ENCODE measurements around the gene LRP8.

LRP8 gene

DNA sequence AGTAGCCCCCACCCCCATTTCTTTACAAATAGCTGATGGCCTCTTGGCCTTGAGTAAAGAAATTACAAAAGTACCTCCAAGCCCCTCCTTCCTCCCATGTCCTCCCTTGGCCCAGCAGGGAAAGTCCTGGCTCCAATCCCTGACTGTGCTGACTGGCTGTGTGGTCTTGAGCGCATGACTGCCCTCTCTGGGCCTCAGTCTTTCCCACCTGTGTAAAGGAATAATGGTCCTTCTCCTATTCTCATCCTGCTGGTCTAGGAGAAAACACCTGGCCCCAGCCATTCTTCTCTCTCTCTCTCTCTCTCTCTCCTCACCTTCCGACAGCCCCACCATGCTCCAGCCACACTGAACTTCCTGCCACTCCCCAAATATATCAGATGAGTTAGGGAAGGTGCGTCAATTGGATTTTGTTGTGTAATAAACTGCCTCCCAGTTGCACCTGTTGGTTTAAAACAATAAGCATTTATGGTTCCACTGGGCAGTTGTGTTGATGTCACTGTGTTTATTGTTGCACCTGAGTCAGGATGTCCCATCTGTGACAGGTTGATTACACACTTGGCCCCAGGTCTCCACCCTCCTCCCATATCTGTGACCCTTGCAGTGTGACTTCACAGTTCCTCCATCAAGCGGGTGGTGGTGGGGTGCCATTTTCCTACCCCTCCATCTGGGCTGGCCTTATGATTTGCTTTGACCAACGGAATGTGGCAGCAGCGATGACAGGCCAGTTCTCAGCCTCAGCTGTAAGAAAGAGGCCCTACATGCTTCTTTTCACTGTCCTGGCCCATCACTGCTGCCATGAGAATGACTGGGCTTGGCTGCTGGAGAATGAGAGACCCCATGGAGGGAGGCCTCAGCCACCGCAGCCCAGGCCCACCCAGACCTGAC, 22.3 kb upstream of the LRP8 start:
- Histone ChIP-seq H3K4me1 (no peaks in the 10 kb centered on the region), H3K9me3 (no peaks in the 10 kb centered on the region), H3K4me3 (no peak overlapping the region), H3K36me3 (replicated peaks) (no peaks in the 10 kb centered on the region), H3K27me3 (ENCODE audit: low read depth) (no peaks in the 10 kb centered on the region)
- peak in 1 of 2 experiments; percentile 4 for DNase-seq (ENCODE audit: low spot score in 2 of 2)
- in situ Hi-C loops (cut with MboI; ENCODE audit: low sequenced_read_pairs): no loop called here

DNA sequence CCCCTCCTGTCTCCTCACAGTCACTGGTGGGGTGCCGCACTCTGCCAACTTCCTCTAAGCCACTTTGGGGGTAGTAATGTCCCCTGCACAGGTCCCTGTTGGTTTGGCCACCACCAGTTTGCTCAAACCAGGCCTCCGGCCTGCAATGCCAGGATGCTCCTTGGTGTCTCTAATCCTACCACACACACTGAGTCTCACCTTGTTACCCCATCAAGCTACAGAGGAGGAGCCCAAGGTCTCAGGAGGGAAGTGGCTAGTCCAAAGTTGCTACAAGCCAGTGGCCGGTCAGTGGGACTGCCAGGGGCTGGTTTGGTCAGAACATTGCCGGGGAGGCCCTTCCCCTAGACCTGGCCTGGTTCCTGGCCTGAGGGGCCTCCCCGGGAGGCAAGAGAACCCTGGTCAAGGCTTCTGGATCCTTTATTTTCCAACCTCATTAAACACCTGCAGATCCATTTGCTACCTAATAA, 21.5 kb upstream of the LRP8 start:
- no peaks in the 10 kb centered on the region for H3K36me3 ChIP-seq (replicated peaks)
- H3K27me3 ChIP-seq (ENCODE audit: low read depth): no peaks in the 10 kb centered on the region
- no peaks in the 10 kb centered on the region for H3K4me1 ChIP-seq
- no peaks in the 10 kb centered on the region for H3K9me3 ChIP-seq
- in situ Hi-C loops (cut with MboI; ENCODE audit: low sequenced_read_pairs): no loop called here
- no peak overlapping the region for H3K4me3 ChIP-seq
- peak in 1 of 2 experiments; percentile 2 for DNase-seq (ENCODE audit: low spot score in 2 of 2)

DNA sequence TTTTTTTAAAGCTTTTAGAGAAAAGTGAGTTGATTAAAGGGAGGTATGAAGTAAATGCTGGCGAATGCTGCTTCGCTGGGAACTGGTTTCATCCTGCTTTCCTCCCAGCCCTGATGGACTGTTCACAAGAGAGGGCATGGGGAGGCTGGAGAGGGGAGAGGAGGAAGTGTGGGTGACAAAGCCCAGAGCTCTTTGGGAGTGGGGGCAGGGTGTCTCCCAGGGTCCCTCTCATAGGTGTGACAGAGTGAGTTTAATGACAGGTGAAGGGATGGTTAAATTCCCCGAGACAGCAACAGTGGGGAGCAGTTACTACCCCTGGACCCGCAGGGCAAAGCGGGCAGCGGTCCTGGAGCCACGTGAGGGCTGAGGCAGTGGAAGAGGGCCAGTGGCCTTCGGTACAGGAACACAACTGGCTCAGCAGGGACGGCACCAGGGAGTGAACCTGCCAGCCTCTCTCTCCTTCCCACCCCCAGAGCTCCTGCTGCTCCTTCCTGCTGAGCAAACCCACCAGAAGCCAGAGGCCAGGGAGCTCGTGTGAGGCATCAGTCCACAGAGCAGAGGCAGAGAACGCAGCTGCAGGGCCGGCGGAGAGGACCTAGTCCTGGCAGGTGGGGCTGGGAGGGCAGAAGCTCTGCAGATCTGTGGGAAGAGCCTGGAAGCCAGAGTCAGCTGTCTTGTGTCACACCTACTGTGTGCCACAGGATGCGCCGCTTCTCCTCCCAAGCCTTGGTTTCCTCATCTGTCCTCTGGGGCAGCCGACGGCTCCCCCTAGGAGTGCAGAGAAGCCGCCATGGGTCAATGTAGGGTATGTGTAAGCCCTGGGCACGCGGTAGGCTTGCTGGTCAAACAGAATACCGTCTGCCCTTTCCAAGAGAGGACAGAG, 20.9 kb upstream of the LRP8 start:
- Histone ChIP-seq H3K36me3 (replicated peaks) (no peaks in the 10 kb centered on the region), H3K9me3 (no peaks in the 10 kb centered on the region), H3K27me3 (ENCODE audit: low read depth) (no peaks in the 10 kb centered on the region), H3K4me3 (no peak overlapping the region), H3K4me1 (no peaks in the 10 kb centered on the region)
- in situ Hi-C loops (cut with MboI; ENCODE audit: low sequenced_read_pairs): no loop called here
- DNase-seq (ENCODE audit: low spot score in 2 of 2): peak in 1 of 2 experiments; percentile 5

DNA sequence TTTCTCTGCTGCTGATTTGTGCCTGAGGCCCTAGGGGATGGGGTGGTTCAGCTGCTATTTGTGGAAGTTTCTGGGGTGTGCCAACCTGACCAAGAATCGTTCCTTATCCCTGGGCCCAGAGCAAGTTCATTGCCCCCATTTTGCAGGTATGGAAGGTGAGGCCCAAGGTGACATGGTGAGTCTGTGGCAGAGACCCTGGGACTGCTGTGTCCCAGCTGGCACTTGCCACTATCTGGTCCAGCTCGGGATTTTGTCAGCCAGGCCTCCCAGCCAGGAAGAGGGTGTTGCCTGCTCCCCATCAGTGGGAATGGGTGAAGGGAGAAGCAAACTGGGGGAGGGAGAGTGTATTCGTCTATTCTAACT, 18.9 kb upstream of the LRP8 start:
- H3K36me3 ChIP-seq (replicated peaks): no peaks in the 10 kb centered on the region
- H3K9me3 ChIP-seq: no peaks in the 10 kb centered on the region
- DNase-seq (ENCODE audit: low spot score in 2 of 2): peak in 1 of 2 experiments; percentile 5
- H3K4me3 ChIP-seq: no peak overlapping the region
- no peaks in the 10 kb centered on the region for H3K27me3 ChIP-seq (ENCODE audit: low read depth)
- in situ Hi-C loops (cut with MboI; ENCODE audit: low sequenced_read_pairs): no loop called here
- no peaks in the 10 kb centered on the region for H3K4me1 ChIP-seq

DNA sequence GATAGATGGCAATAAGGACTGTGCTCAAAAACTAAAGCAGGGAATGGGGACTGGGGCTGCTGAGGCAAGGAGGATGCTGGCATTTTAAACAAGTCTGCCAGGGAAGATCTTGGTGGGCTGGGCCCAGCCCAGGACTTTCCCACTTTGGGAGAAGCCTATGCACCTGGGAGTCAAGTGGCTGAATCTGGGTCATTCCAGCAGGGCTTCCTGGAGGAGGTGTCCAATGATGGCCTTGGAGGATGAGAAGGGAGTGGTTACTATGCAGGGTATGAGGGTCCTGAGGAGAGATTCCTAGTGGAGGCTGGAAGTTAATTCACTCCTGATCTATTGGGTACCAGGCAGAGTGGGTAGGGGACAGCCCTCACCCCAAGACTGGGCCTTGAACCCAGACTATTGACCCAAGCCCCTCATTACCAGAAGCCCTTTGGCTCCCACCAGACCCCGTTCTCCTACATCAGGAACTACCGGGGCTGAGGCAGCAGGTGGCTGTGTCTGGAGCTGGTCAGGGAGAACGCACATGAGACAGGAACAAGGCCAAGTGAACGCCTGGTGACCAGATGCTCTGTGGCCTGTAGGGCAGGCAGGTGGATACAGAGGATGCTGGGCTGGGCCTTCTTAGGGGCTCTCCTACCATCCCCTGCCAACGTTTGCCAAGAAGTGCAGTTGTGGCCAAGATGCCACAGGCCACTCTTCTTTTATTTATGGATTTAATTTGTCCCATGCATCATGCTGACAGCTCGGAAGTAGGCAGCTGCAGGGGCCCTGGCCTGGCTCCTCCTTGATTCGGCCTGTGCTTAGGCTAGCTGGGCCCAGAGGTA, 18.3 kb upstream of the LRP8 start:
- DNase-seq (ENCODE audit: low spot score in 2 of 2): peak in 1 of 2 experiments; percentile 4
- Histone ChIP-seq H3K27me3 (ENCODE audit: low read depth) (no peaks in the 10 kb centered on the region), H3K36me3 (replicated peaks) (no peaks in the 10 kb centered on the region), H3K4me3 (no peak overlapping the region), H3K4me1 (no peaks in the 10 kb centered on the region), H3K9me3 (no peaks in the 10 kb centered on the region)
- in situ Hi-C loops (cut with MboI; ENCODE audit: low sequenced_read_pairs): no loop called here

DNA sequence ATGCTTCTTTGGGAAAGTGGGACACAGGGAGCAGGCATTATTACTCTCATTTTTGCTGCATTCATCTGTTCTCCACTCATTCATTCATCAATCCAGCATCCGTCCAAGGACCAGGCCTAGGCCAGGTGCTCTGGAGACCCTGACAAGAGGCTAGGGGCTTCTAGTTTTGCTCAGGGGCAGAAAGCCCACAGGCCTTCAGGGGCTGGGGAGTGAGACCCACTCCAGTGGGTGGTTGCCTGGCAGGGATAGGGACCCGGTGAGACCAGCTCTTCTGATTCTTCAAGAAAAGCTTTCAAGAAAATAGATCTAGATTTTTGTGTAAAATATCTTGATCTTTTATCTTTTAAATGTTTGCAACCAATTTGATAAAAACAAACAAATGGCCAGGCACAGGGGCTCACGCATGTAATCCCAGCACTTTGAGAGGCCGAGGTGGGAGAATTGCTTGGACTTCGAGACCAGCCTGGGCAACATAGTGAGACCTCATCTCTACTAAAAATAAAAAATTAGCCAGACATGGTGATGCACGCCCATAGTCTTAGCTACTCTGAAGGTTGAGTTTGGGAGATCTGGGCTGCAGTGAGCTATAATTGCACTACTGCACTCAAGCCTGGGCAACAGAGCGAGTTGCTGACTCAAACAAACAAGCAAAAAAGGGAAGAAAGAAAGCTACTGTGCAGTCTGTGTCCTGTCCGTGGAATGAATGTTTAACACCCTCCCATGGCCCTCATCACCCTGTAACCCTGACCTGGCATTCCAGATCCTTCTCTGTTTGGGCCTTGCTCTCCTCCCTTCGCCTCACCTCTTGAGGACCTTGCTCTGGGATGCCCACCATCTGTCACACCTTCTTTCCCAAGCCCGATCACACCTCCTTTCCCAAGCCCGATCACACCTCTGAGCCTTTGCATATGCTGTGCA, 17.3 kb upstream of the LRP8 start:
- H3K4me1 ChIP-seq: no peaks in the 10 kb centered on the region
- no peaks in the 10 kb centered on the region for H3K9me3 ChIP-seq
- DNase-seq (ENCODE audit: low spot score in 2 of 2): no peak
- in situ Hi-C loops (cut with MboI; ENCODE audit: low sequenced_read_pairs): no loop called here
- H3K27me3 ChIP-seq (ENCODE audit: low read depth): no peaks in the 10 kb centered on the region
- no peaks in the 10 kb centered on the region for H3K36me3 ChIP-seq (replicated peaks)
- H3K4me3 ChIP-seq: no peak overlapping the region

DNA sequence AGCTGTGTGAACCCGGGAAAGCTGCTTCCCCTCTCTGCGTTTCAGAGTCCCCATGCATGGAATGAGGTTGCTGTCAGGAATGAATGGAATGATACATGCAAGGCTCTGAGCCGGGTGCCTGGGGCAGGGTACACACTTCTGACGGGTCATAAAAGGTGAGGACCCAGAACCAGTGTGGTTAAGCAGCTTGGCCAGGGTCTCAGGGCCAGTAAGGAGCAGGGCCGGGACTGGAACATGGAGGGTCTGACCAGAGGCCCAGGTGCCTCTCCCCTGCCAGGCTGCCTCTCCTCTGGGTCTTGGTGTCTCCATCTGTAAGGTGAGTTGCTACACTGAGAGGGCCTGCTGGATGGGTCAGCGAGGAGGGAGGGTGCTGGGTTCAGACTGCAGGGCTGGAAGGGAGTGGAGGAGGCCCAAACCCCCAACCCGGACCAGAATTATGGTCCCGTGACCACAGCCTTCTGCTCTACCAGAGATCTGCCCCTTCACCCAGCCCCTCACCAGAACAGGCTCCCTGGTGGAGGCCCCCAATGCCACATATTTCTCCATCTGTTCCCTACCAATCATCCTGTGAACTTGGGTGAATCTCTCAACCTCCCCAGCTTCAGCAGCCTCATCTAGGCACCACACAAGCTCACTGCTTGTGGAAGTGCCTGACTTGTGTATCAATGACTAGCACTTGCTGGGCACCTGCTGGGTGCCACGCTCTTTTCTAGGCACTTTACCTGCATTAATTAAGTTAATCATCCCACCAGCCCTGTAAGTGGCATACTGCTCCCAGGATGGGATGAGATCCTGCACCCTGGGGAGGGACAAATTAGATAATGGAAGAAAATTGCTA, 16.2 kb upstream of the LRP8 start:
- H3K36me3 ChIP-seq (replicated peaks): no peaks in the 10 kb centered on the region
- H3K27me3 ChIP-seq (ENCODE audit: low read depth): 0 out of 2 replicates have a peak, but pooled peaks cover under 1% of the 10 kb centered on the region
- in situ Hi-C loops (cut with MboI; ENCODE audit: low sequenced_read_pairs): no loop called here
- no peak overlapping the region for H3K4me3 ChIP-seq
- peak in 1 of 2 experiments; percentile 6 for DNase-seq (ENCODE audit: low spot score in 2 of 2)
- no peaks in the 10 kb centered on the region for H3K4me1 ChIP-seq
- H3K9me3 ChIP-seq: no peaks in the 10 kb centered on the region

DNA sequence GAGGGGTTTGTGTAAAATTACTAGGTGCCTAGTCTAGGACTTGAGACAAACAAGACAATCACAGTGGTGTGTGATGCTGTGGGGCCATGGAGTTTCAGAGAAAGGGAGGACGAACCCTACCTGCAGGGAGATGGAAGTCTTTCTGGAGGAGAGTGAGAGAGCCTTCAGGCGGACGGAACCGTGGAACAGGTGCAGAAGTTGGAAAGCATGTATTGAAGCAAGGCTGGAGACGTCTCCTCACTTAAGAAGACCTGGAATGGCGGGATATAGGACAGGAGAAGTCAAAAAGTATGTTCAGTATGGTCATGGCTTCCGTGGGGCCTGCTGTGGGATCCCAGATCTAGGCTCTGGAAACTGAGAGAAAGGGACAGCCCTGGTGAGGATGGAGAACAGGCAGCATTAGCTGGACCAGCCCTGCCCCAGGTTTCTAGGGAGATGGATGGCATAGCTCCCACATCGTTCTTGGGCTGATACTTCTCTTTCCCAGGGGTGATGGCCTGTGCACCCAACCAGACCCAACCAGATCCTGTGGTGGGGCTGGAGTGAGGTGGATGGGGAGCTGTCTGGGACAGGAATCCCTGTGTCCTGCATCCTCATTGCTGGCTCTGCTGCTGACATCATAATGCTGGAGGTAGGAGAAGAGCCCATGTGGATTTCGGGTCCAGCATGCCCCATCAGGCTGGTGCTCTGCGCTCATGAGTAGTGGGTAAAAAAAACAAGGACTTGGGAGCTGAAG, 15.0 kb upstream of the LRP8 start:
- H3K36me3 ChIP-seq (replicated peaks): no peaks in the 10 kb centered on the region
- no peaks in the 10 kb centered on the region for H3K9me3 ChIP-seq
- H3K4me1 ChIP-seq: no peaks in the 10 kb centered on the region
- no peak overlapping the region for H3K4me3 ChIP-seq
- in situ Hi-C loops (cut with MboI; ENCODE audit: low sequenced_read_pairs): no loop called here
- DNase-seq (ENCODE audit: low spot score in 2 of 2): peak in 1 of 2 experiments; percentile 3
- peaks cover 4% of the 10 kb centered on the region; the same call in 1 of the 2 replicates for H3K27me3 ChIP-seq (ENCODE audit: low read depth)

DNA sequence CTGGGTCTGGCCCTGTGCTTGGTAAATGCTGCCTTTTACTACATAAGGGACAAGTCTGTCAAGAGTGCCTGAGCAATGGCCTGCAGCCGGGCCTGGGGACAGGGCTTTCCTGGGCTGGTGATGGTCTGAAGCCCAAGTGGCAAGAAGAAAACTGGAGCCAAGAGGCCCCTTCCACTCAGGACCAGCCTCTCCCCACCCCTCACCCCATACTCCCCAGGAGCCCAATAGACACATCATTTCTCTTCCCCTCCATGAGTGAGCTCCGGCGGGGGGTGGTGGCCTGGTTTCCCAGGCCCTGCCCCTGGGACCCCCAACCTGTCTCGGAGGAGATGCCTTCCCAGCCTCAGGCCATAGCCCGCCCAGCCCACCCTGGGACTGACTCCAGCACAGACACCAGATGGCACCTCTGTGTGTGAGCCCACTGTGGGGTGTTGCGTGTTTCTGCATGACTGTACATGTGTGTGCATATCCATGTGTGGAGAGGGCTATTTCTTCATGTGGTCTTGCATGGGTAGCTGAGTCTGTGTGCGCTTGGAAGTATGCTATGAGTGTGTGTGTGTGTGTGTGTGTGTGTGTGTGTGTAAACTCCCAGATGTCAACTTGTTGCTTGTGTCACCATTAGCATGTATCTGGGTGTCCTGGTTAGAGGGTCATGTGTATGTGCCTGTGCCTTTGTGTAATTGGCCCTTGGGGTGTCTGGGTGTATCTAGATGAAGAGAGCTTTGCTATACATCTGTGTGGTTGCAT, 14.3 kb upstream of the LRP8 start:
- H3K36me3 ChIP-seq (replicated peaks): no peaks in the 10 kb centered on the region
- no peak overlapping the region for H3K4me3 ChIP-seq
- H3K9me3 ChIP-seq: no peaks in the 10 kb centered on the region
- DNase-seq (ENCODE audit: low spot score in 2 of 2): peak in 1 of 2 experiments; percentile 3
- in situ Hi-C loops (cut with MboI; ENCODE audit: low sequenced_read_pairs): no loop called here
- H3K27me3 ChIP-seq (ENCODE audit: low read depth): peaks cover 6% of the 10 kb centered on the region; the same call in 1 of the 2 replicates
- H3K4me1 ChIP-seq: no peaks in the 10 kb centered on the region

DNA sequence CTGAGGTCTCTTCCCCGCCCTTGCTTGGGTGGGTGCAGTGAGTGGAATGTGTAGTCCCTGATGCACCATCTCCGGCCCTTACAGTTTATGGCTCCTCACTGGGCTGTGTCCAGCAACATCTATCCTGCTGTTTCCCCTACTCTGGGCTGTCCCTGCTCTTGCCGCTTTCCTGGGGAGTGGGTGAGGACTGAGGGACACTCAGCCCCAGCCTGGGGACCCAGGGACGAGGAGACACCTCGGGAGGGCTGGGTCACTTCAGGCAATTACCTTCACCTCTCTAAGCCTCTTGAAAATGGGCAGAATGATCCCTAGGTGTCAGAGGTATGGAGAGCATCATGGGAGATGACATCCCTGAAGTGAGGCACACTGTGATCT, 13.6 kb upstream of the LRP8 start:
- Histone ChIP-seq H3K4me3 (no peak overlapping the region), H3K4me1 (no peaks in the 10 kb centered on the region), H3K36me3 (replicated peaks) (no peaks in the 10 kb centered on the region), H3K27me3 (ENCODE audit: low read depth) (peaks cover 6% of the 10 kb centered on the region; the same call in 1 of the 2 replicates), H3K9me3 (no peaks in the 10 kb centered on the region)
- in situ Hi-C loops (cut with MboI; ENCODE audit: low sequenced_read_pairs): no loop called here
- no peak for DNase-seq (ENCODE audit: low spot score in 2 of 2)

All from HAP-1 (cell line).